Parathyroid adenoma (tissue), 2 donors: ENCODE results near the gene SERPINH1.

Source experiments
- H2AFZ ChIP-seq: fragments of 300-600 bp; sonication (generic); one replicate; pipeline ENCODE4 v1.7.0; 2017; ENCODE audit warnings: antibody characterized with exemption, mild to moderate bottlenecking
- H3K27ac ChIP-seq: fragments of 300-600 bp; sonication (generic); one replicate; pipeline ENCODE4 v1.7.0; 2017
- H3K27me3 ChIP-seq: fragments of 300-600 bp; sonication (generic); one replicate; pipeline ENCODE4 v1.7.0; 2017; ENCODE audit warnings: low read length; ENCODE audit not compliant: control insufficient read depth, insufficient read depth
- H3K36me3 ChIP-seq: fragments of 300-600 bp; sonication (generic); one replicate; pipeline ENCODE4 v1.7.0; 2017; ENCODE audit warnings: low read length; ENCODE audit not compliant: control insufficient read depth, insufficient read depth
- H3K4me1 ChIP-seq: fragments of 300-600 bp; sonication (generic); one replicate; pipeline ENCODE4 v1.7.0; 2017; ENCODE audit warnings: control low read depth
- H3K4me2 ChIP-seq: fragments of 300-600 bp; sonication (generic); one replicate; pipeline ENCODE4 v1.7.0; 2017; ENCODE audit warnings: low read length
- H3K4me3 ChIP-seq: fragments of 300-600 bp; sonication (generic); one replicate; pipeline ENCODE4 v1.7.0; 2017; ENCODE audit warnings: low read depth, low read length
- H3K79me2 ChIP-seq: fragments of 300-600 bp; sonication (generic); one replicate; pipeline ENCODE4 v1.7.0; 2017; ENCODE audit warnings: control low read depth
- H3K9ac ChIP-seq: fragments of 300-600 bp; sonication (generic); one replicate; pipeline ENCODE4 v1.7.0; 2017; ENCODE audit warnings: mild to moderate bottlenecking
- H3K9me3 ChIP-seq: fragments of 300-600 bp; sonication (generic); one replicate; pipeline ENCODE4 v1.7.0; 2017; ENCODE audit warnings: low read length; ENCODE audit not compliant: control insufficient read depth
- CTCF ChIP-seq: fragments of 300-600 bp; sonication (generic); IDR thresholded peaks from one replicate; pipeline ENCODE4 v1.7.0; 2017; ENCODE audit warnings: antibody characterized with exemption, mild to moderate bottlenecking
- donor health status: primary hyperparathyroidism.

The SERPINH1 gene

GRCh38 chr11:75554258-75555022 lies 7.6 kb upstream of the SERPINH1 start:
- H3K9ac ChIP-seq: no peak overlapping the region
- H3K4me2 ChIP-seq: no peak overlapping the region
- TF ChIP-seq CTCF: no peak
- H3K4me3 ChIP-seq: no peak overlapping the region
- H3K27ac ChIP-seq: no peak overlapping the region
- H3K9me3 ChIP-seq: no peaks in the 10 kb centered on the region
- H3K4me1 ChIP-seq: peaks cover 7% of the 10 kb centered on the region
- no peaks in the 10 kb centered on the region for H3K79me2 ChIP-seq
- H3K36me3 ChIP-seq: no peaks in the 10 kb centered on the region
- no peaks in the 10 kb centered on the region for H3K27me3 ChIP-seq
- no peak overlapping the region for H2AFZ ChIP-seq

- no peak overlapping the region for H3K9ac ChIP-seq
- H3K4me3 ChIP-seq: no peak overlapping the region
- H3K27me3 ChIP-seq: no peaks in the 10 kb centered on the region
- peaks cover 7% of the 10 kb centered on the region for H3K4me1 ChIP-seq
- no peaks in the 10 kb centered on the region for H3K9me3 ChIP-seq
- H3K79me2 ChIP-seq: no peaks in the 10 kb centered on the region
- no peak overlapping the region for H3K4me2 ChIP-seq
- no peaks in the 10 kb centered on the region for H3K36me3 ChIP-seq
- H3K27ac ChIP-seq: no peak overlapping the region
- no peak for TF ChIP-seq CTCF
- H2AFZ ChIP-seq: no peak overlapping the region
Measured at GRCh38 chr11:75555079-75555811, 6.8 kb upstream of the SERPINH1 start.

- Histone ChIP-seq H3K4me1 (peaks cover 7% of the 10 kb centered on the region), H3K4me2 (no peak overlapping the region), H3K9ac (no peak overlapping the region), H3K27me3 (no peaks in the 10 kb centered on the region), H2AFZ (no peak overlapping the region), H3K9me3 (no peaks in the 10 kb centered on the region), H3K79me2 (no peaks in the 10 kb centered on the region), H3K27ac (no peak overlapping the region), H3K36me3 (no peaks in the 10 kb centered on the region), H3K4me3 (no peak overlapping the region)
- TF ChIP-seq CTCF: no peak
Measured at GRCh38 chr11:75556275-75556674, 5.8 kb upstream of the SERPINH1 start.

GRCh38 chr11:75557666-75558494 lies 4.2 kb upstream of the SERPINH1 start:
- Histone ChIP-seq H3K27me3 (no peaks in the 10 kb centered on the region), H3K79me2 (no peaks in the 10 kb centered on the region), H3K4me2 (no peak overlapping the region), H3K27ac (peak overlapping the region; percentile 68), H3K4me3 (no peak overlapping the region), H3K4me1 (peaks cover 9% of the 10 kb centered on the region), H3K9me3 (no peaks in the 10 kb centered on the region), H2AFZ (no peak overlapping the region), H3K9ac (no peak overlapping the region), H3K36me3 (no peaks in the 10 kb centered on the region)
- TF ChIP-seq CTCF: no peak
